ENCODE data around the gene CUL3.

DNA sequence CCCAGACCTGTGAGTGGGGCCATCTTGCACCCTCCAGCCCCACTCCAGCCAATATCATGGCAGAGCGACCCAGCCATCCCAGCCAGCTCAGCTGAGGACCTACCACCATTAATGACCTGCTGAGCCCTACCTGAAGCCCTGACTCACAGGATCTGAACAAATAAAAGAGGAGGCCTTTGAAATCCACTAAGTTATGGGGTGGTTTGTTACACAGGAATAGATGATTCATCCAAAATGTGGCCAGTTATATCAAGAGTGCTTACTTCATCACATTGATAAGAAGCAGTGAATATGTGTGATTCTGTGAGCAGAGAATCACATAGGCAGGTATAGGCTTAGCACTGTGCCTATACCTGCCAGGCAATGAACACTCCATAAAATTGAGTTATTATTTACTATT is 148.5 kb downstream of the CUL3 start:
- TF ChIP-seq, protein P1, sequence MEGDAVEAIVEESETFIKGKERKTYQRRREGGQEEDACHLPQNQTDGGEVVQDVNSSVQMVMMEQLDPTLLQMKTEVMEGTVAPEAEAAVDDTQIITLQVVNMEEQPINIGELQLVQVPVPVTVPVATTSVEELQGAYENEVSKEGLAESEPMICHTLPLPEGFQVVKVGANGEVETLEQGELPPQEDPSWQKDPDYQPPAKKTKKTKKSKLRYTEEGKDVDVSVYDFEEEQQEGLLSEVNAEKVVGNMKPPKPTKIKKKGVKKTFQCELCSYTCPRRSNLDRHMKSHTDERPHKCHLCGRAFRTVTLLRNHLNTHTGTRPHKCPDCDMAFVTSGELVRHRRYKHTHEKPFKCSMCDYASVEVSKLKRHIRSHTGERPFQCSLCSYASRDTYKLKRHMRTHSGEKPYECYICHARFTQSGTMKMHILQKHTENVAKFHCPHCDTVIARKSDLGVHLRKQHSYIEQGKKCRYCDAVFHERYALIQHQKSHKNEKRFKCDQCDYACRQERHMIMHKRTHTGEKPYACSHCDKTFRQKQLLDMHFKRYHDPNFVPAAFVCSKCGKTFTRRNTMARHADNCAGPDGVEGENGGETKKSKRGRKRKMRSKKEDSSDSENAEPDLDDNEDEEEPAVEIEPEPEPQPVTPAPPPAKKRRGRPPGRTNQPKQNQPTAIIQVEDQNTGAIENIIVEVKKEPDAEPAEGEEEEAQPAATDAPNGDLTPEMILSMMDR (IDR thresholded peaks at IDR 0.05; ENCODE audit: insufficient read depth, low read depth, low read length): no peak
- TF ChIP-seq EZH2 (IDR thresholded peaks at IDR 0.05; ENCODE audit: insufficient read depth, low read length): no peak

All from astrocyte (in vitro differentiated cells and primary cell).